Measurements from ENCODE around the gene UBE2O. TPM values are rescaled to one million over a fixed set of nuclear protein-coding genes. Genes with fewer than 3 reads are reported as not detected.
A peak's percentile ranks its signal among the peaks of the same experiment; 100 is the strongest.

Gene UBE2O
- polyA plus RNA-seq, 1 of the 3 experiments (the other 2 are of a cell fraction), result 25.4 TPM

GRCh38 chr17:76462556-76463290, 9.8 kb upstream of the UBE2O start:
- no peaks in the 10 kb centered on the region for H3K79me2 ChIP-seq (ENCODE audit: insufficient read depth)

GRCh38 chr17:76461765-76462555, 9.0 kb upstream of the UBE2O start:
- 88% methylated on average over 11 of the region's 11 CpGs for WGBS (ENCODE audit: low lambda C conversion rate)
- H2AFZ ChIP-seq (ENCODE audit: low read depth), result no peak overlapping the region
- no peak overlapping the region for H3K4me2 ChIP-seq
- no peaks in the 10 kb centered on the region for H3F3A ChIP-seq (replicated peaks; ENCODE audit: insufficient read depth)
- ChIA-PET POLR2A (no interaction called here), CTCF (interaction anchor here (1.0 to 56.8 kb wide), 10 partner anchors 9 to 697 kb away, joined by 3 to 1687 read pairs (median 8); partner anchors contain the start of genes AANAT, GALK1, RHBDF2 and UBE2O)
- H3K79me2 ChIP-seq (ENCODE audit: insufficient read depth), result no peaks in the 10 kb centered on the region
- H3K4me3 ChIP-seq (ENCODE audit: low read depth in 2 of 2, low read length in 1 of 2), result no peak overlapping the region
- no peak for DNase-seq
- H3K9ac ChIP-seq, result no peak overlapping the region
- H3K4me1 ChIP-seq (ENCODE audit: control insufficient read depth in 1 of 2, insufficient read depth in 2 of 2, low read depth in 1 of 2, low read length in 1 of 2), result no peaks in the 10 kb centered on the region; a peak in 1 of 4 replicates
- no peaks in the 10 kb centered on the region for H3K9me2 ChIP-seq
- TF ChIP-seq FOXM1 (IDR thresholded peaks at IDR 0.05; ENCODE audit: low read depth) (no peak), CHD2 (IDR thresholded peaks at IDR 0.05; ENCODE audit: low read length, partially characterized antibody) (no peak), TCF12 (IDR thresholded peaks at IDR 0.05) (no peak), RFX5 (IDR thresholded peaks at IDR 0.05; ENCODE audit: low read length) (no peak), TAF1 (IDR thresholded peaks at IDR 0.05; ENCODE audit: borderline replicate concordance, low read depth, low read length) (no peak), EP300 (IDR thresholded peaks at IDR 0.05; ENCODE audit: borderline replicate concordance in 1 of 2, low read depth in 1 of 2, low read length in 1 of 2) (no peak)
- no peaks in the 10 kb centered on the region for H4K20me1 ChIP-seq (ENCODE audit: insufficient read depth)
- H3K9me3 ChIP-seq, result no peaks in the 10 kb centered on the region
- no peak overlapping the region for H3K27ac ChIP-seq (ENCODE audit: low read depth in 2 of 2, low read length in 1 of 2)
- H3K36me3 ChIP-seq (replicated peaks in 1 of 2; ENCODE audit: control insufficient read depth in 1 of 2, insufficient read depth in 2 of 2, low read length in 1 of 2), result no peaks in the 10 kb centered on the region
- H3K27me3 ChIP-seq (ENCODE audit: insufficient read depth), result no peaks in the 10 kb centered on the region

More at GRCh38 chr17:76462556-76463290, 9.8 kb upstream of the UBE2O start:
- Histone ChIP-seq H3F3A (replicated peaks; ENCODE audit: insufficient read depth) (no peaks in the 10 kb centered on the region), H2AFZ (ENCODE audit: low read depth) (no peak overlapping the region), H3K9me2 (no peaks in the 10 kb centered on the region), H3K27me3 (ENCODE audit: insufficient read depth) (no peaks in the 10 kb centered on the region), H3K36me3 (replicated peaks in 1 of 2; ENCODE audit: control insufficient read depth in 1 of 2, insufficient read depth in 2 of 2, low read length in 1 of 2) (no peaks in the 10 kb centered on the region), H3K4me1 (ENCODE audit: control insufficient read depth in 1 of 2, insufficient read depth in 2 of 2, low read depth in 1 of 2, low read length in 1 of 2) (no peaks in the 10 kb centered on the region; a peak in 1 of 4 replicates), H3K9me3 (no peaks in the 10 kb centered on the region), H3K4me2 (no peak overlapping the region), H3K9ac (no peak overlapping the region), H4K20me1 (ENCODE audit: insufficient read depth) (no peaks in the 10 kb centered on the region), H3K4me3 (ENCODE audit: low read depth in 2 of 2, low read length in 1 of 2) (no peak overlapping the region), H3K27ac (ENCODE audit: low read depth in 2 of 2, low read length in 1 of 2) (no peak overlapping the region)
- no peak for DNase-seq
- TF ChIP-seq RXRA (IDR thresholded peaks at IDR 0.05; ENCODE audit: borderline replicate concordance, low read depth), result no peak
- ChIA-PET CTCF (interaction anchor here (0.8 to 56.8 kb wide), 11 partner anchors 10 to 698 kb away, joined by 3 to 1687 read pairs (median 7); partner anchors contain the start of genes AANAT, GALK1, RHBDF2 and UBE2O), POLR2A (interaction anchor here (0.7 kb wide), 1 partner anchor 1706 kb away, joined by 3 read pairs; no protein-coding TSS in a partner anchor)
- WGBS (ENCODE audit: low lambda C conversion rate), result 76% methylated on average over 24 of the region's 24 CpGs

- Histone ChIP-seq H4K20me1 (ENCODE audit: insufficient read depth) (no peaks in the 10 kb centered on the region), H3K9me2 (no peaks in the 10 kb centered on the region), H3K4me2 (no peak overlapping the region), H3K27ac (ENCODE audit: low read depth in 2 of 2, low read length in 1 of 2) (no peak overlapping the region), H3K4me1 (ENCODE audit: control insufficient read depth in 1 of 2, insufficient read depth in 2 of 2, low read depth in 1 of 2, low read length in 1 of 2) (no peaks in the 10 kb centered on the region; a peak in 1 of 4 replicates), H3K9me3 (no peaks in the 10 kb centered on the region), H3K9ac (no peak overlapping the region), H3K36me3 (replicated peaks in 1 of 2; ENCODE audit: control insufficient read depth in 1 of 2, insufficient read depth in 2 of 2, low read length in 1 of 2) (no peaks in the 10 kb centered on the region), H2AFZ (ENCODE audit: low read depth) (no peak overlapping the region), H3K79me2 (ENCODE audit: insufficient read depth) (no peaks in the 10 kb centered on the region), H3F3A (replicated peaks; ENCODE audit: insufficient read depth) (no peaks in the 10 kb centered on the region), H3K4me3 (ENCODE audit: low read depth in 2 of 2, low read length in 1 of 2) (no peak overlapping the region), H3K27me3 (ENCODE audit: insufficient read depth) (no peaks in the 10 kb centered on the region)
- 73% methylated on average over 4 of the region's 4 CpGs for WGBS (ENCODE audit: low lambda C conversion rate)
- ChIA-PET POLR2A (no interaction called here), CTCF (interaction anchor here (0.6 to 56.8 kb wide), 22 partner anchors 13 to 266 kb away, joined by 3 to 1687 read pairs (median 10); partner anchors contain the start of genes AANAT, RHBDF2 and SPHK1)
- peak; percentile 48 for DNase-seq
- TF ChIP-seq RCOR1 (IDR thresholded peaks at IDR 0.05; ENCODE audit: low read length), result 0 out of 2 replicates have a peak, but pooled peaks have one; percentile 22
- no peak for TF ChIP-seq NFIC (IDR thresholded peaks at IDR 0.05; ENCODE audit: borderline replicate concordance)
These were observed 6.7 kb upstream of the UBE2O start for GRCh38 chr17:76459674-76460073.

Measured in SK-N-SH (cell line).